Tibial artery (tissue), 4 donors: Measurements from ENCODE around the gene NCAPG2.

ENCODE experiments used
- DNase-seq, 2 donors: peaks; one replicate each; pipeline ENCODE4 v3.0.0-alpha.2; 2019
- H3K27ac ChIP-seq, 2 donors: fragments of 200-600 bp; sonication (generic) in 1 of 2; 1 replicate in 1 of 2; 2 replicates in 1 of 2; pipeline ENCODE4 v1.5.1; 2018 to 2019; ENCODE audit warnings: mild to moderate bottlenecking in 1 of 2
- H3K27me3 ChIP-seq, 2 donors: fragments of 200-600 bp; sonication (generic) in 1 of 2; one replicate each; pipeline versions ENCODE4 v1.5.1 to v1.6.0; 2016 to 2019
- H3K36me3 ChIP-seq, 3 donors: fragments of 200-600 bp; sonication (generic) in 2 of 3; one replicate each; pipeline ENCODE4 v1.5.1; 2016 to 2019; ENCODE audit warnings: mild to moderate bottlenecking in 2 of 3
- H3K4me1 ChIP-seq, 4 donors: fragments of 200-600 bp; sonication (generic) in 2 of 4; 1 replicate in 3 of 4; 2 replicates in 1 of 4; pipeline ENCODE4 v1.5.1; 2016 to 2019
- H3K4me3 ChIP-seq, 2 donors: fragments of 200-600 bp; sonication (generic) in 1 of 2; 1 replicate in 1 of 2; 2 replicates in 1 of 2; pipeline ENCODE4 v1.5.1; 2018 to 2019; ENCODE audit warnings: mild to moderate bottlenecking in 2 of 2
- H3K9me3 ChIP-seq, 3 donors: fragments of 200-600 bp; sonication (generic) in 1 of 3; one replicate each; pipeline ENCODE4 v1.5.1; 2016 to 2019
- CTCF ChIP-seq, 2 experiments: fragments of 200-600 bp in 1 of 2; fragments of 450-650 bp in 1 of 2; IDR thresholded peaks; one replicate each; pipeline ENCODE4 v1.5.1; 2017 to 2019; ENCODE audit warnings: antibody characterized with exemption in 2 of 2, mild to moderate bottlenecking in 1 of 2, moderate library complexity in 1 of 2
- intact Hi-C: fragments of 100-400 bp; cut with DNase I; formaldehyde crosslinking; loops from one replicate; pipeline ENCODE4 v1.15.0; 2023; ENCODE audit warnings: low total_unique reads

NCAPG2 gene

DNA sequence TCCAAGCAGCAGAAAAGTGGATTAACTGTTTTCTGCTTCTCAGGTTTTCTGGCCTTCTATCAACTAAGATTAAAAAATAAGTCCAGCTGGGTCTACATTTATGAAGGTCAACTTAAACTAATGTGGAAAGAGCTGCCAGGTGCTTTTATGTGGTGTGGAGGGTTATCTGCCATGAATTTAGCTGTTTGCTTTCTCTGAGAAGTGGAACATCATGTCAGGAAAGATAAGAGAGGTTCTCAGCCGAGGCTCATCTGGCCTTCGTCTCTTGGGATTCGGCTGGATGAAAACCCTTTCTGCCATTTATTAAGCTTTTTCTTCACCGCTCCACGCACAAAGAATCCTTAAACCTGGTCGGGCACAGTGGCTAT lies 122.5 kb downstream of the NCAPG2 start:
- peaks cover 0 to 49% of the 10 kb centered on the region in 2 donors for H3K27me3 ChIP-seq
- intact Hi-C loops, result no loop called here
- no peak overlapping the region for H3K4me3 ChIP-seq
- no peak overlapping the region for H3K27ac ChIP-seq
- no peak for DNase-seq
- no peak for TF ChIP-seq CTCF (IDR thresholded peaks at IDR 0.05)
- no peaks in the 10 kb centered on the region for H3K36me3 ChIP-seq
- peaks cover 0 to 18% (median 13%) of the 10 kb centered on the region in 3 donors for H3K9me3 ChIP-seq
- H3K4me1 ChIP-seq, result peaks cover 7 to 18% (median 17%) of the 10 kb centered on the region in 4 donors

- Histone ChIP-seq H3K4me3 (no peak overlapping the region), H3K27me3 (peaks cover 0 to 45% of the 10 kb centered on the region in 2 donors), H3K36me3 (no peaks in the 10 kb centered on the region), H3K27ac (no peak overlapping the region), H3K4me1 (peaks cover 2 to 12% (median 12%) of the 10 kb centered on the region in 4 donors), H3K9me3 (peaks cover 0 to 18% (median 13%) of the 10 kb centered on the region in 3 donors)
- TF ChIP-seq CTCF (IDR thresholded peaks at IDR 0.05), result no peak
- no peak for DNase-seq
- intact Hi-C loops, result no loop called here
These were observed 123.0 kb downstream of the NCAPG2 start for GRCh38 chr7:158581440-158582088.
